D721Med (cell line): Measurements from ENCODE around the gene C10orf90.

Experiments
- DNase-seq: peaks from one replicate; pipeline ENCODE4 v3.0.0; 2011; ENCODE audit warnings: low spot score; ENCODE audit not compliant: insufficient read length
- FAIRE-seq: peaks from 2 replicates; lab custom pipeline; 2011; peaks lifted over from hg19 to GRCh38; lab: Jason Lieb, UNC
- TF ChIP-seq, protein P1 (sequence below): IDR thresholded peaks from 2 replicates; pipeline ENCODE4 v1.5.1; 2012; ENCODE audit warnings: mild to moderate bottlenecking, control low read depth; ENCODE audit not compliant: insufficient read depth; ENCODE audit errors: missing control alignments

The C10orf90 gene

DNA sequence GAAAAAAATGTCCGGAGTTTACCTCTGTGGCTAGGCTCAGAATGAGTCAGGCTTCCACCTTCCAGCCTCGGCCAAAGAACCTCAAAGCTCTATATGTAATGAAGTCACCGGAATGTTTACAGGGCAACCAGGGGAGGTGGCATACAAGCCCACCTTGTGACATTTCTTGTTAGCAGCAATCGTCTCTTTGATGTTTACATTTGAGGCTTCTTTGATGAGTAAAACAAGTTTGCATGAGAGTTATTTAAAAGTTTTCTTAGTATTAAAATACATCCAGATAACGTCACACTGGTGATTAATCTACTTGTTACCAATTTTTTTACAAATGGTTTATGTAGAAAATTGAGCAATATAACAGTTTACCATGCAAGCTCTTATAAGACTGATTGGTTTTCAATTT lies 149.1 kb downstream of the C10orf90 start:
- FAIRE-seq: no peak
- TF ChIP-seq, protein P1, sequence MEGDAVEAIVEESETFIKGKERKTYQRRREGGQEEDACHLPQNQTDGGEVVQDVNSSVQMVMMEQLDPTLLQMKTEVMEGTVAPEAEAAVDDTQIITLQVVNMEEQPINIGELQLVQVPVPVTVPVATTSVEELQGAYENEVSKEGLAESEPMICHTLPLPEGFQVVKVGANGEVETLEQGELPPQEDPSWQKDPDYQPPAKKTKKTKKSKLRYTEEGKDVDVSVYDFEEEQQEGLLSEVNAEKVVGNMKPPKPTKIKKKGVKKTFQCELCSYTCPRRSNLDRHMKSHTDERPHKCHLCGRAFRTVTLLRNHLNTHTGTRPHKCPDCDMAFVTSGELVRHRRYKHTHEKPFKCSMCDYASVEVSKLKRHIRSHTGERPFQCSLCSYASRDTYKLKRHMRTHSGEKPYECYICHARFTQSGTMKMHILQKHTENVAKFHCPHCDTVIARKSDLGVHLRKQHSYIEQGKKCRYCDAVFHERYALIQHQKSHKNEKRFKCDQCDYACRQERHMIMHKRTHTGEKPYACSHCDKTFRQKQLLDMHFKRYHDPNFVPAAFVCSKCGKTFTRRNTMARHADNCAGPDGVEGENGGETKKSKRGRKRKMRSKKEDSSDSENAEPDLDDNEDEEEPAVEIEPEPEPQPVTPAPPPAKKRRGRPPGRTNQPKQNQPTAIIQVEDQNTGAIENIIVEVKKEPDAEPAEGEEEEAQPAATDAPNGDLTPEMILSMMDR: no peak
- no peak for DNase-seq

DNA sequence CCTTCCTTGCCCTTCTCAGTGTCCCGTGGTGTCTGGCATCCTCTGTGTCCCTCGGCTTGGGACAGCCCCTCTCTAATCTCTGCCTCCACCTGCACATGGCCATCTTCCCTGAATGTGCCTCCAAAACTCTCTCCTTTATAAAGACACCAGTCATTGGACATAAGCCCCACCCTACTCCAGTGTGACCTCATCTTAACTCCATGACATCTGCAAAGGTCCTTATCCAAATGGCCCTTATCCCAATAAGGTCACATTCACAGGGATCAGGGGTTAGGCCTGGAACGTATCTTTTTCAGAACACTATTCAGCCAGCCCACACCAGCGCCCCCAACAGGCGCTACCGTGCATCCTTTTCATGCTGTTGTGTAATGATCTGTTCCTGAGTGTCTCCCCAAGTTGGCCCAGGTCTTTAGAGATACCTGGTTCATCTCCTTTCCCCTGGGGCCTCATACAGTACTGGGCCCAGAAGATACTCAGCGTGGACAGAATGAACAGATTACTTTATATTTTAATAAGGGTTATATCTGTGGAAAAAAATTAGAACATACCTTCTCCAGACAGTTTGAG lies 149.7 kb downstream of the C10orf90 start:
- FAIRE-seq (no peak), DNase-seq (no peak)
- TF ChIP-seq, protein P1: no peak

DNA sequence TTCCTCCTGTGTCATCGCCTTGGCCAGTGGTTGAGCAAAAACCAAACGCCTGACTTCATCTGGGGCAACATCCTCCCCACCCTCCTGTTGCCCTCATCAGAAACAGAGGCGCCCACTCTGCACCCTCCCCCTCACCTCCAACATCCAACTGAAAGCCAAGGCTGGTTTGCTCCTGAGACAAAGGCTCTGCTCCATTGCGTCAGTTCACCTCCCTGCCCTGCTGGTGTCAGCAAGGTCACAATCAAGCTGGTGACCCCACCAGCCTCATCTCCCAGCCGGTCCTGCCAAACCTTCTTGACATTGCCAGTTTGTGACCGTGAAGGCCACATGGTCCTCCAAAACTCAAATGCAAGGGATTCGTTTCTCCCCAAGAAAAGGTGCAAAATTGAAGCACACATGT lies 150.5 kb downstream of the C10orf90 start:
- no peak for DNase-seq
- FAIRE-seq: no peak
- TF ChIP-seq, protein P1: no peak

DNA sequence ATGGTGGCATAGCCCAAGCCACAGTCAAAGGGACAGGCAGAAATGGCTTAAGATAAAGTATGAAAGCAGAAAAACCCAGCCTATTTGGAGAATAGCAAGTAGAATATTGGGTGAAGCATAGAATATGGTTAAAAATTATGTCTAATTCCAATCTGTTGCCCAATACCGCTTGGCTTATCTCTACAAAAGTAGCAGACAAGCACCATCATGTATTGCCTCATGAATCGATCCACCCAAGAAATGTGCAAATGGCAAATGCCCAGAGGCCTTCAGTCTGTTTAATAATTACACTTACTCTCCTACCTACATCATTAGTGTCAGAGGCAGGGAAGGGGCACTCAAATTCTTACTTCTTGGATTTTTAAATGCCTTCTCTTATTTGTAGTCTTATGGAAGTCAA lies 151.3 kb downstream of the C10orf90 start:
- no peak for DNase-seq
- no peak for FAIRE-seq
- TF ChIP-seq, protein P1: no peak

DNA sequence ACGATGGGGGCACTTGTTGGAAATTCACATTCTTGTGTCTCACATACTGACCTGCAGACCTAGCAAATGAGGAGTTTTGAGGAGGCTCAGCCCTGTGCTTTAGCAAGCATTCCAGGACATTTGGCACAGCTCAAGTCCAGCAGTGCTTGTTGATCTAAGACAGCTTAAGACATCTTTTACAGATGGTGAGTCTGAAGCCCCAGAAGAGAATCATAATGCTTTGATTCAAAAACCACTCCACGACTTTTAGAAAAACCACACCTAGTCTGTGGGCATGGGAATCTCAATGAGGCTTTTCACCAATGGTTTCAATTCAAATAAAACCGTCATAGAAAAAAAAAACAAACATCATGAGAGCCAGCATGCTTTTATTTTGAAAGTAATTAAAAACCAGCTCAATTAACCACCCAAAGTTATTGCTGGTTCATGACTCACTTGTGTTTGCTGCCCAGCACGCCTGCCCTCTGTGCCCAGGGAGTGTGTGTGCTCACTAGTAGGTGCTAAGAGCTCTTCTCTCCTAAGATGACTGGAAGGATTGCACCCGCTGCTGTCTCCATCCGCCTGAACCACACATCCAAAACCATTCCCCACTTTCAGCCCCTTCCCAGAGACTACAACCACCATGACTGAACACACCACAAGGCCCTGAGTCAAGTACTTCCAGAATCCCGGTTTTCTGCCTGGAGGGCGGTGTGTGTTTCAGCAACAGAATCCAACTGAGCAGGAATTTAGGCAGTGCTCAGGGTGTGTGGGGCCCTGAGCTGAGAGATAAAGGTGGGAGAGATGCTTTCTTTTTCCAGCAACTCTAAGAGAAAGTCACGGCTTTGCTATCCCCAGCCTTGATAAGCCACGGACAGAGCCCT lies 152.0 kb downstream of the C10orf90 start:
- FAIRE-seq: no peak
- TF ChIP-seq, protein P1: no peak
- DNase-seq: no peak

DNA sequence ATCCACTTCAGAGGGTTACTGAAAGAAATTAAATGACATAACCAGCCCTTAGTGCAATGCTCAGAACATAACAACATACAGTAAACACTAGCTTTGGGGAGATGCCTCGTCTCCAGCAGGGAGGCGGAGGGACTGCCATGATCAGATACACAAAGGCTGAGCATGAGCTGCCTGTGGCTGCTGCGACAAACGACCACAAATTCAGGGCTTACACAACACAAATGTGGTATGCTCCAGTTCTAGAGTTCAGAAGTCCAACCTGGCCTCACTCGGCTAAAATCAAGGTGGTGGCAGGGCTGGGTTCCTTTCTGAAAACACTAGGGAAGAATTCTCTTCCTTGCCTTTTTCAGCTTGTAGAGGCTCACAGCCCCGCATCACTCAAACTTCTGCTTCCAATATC lies 154.0 kb downstream of the C10orf90 start:
- TF ChIP-seq, protein P1: no peak
- no peak for DNase-seq
- no peak for FAIRE-seq

DNA sequence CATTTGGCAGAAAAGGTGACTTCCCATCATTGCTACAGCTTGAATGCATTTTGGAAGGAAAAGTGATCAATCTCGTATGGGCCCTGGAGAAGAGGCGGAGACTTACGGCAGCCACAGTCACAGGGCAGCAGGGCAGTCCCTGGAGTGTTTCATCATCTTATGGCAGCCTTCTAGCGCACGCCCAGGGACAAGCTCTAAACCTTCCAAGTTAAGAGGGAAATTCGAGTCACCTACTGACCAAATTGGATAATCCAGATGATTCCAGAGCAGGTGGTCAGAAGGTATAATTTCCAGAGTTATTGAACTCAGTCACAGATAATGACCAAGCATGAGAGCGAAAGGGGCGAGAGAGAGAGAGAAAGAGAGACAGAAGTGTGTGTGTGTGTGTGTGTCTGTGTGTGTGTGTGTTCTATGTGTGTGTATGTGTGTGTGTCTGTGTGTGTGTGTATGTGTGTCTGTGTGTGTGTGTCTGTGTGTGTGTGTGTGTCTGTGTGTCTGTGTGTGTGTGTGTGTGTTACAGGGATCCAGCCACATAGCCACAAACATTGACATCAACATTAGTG lies 158.5 kb downstream of the C10orf90 start:
- TF ChIP-seq, protein P1: no peak
- FAIRE-seq (no peak), DNase-seq (no peak)
